Brain microvascular endothelial cell (primary cell): Measurements from ENCODE around the gene ATG5.

Source experiments
- DNase-seq: peaks from one replicate; pipeline ENCODE4 v3.0.0-alpha.2; 2020
- H3K27ac ChIP-seq: fragments of 250-450 bp; sonication (Bioruptor Pico); 2 replicates; pipeline ENCODE4 v1.5.1; 2020; ENCODE audit warnings: mild to moderate bottlenecking, moderate library complexity
- H3K27me3 ChIP-seq: fragments of 250-450 bp; sonication (Bioruptor Pico); replicated peaks from 2 replicates; pipeline ENCODE4 v1.5.1; 2020; ENCODE audit warnings: mild to moderate bottlenecking
- H3K36me3 ChIP-seq: fragments of 250-450 bp; sonication (Bioruptor Pico); replicated peaks from 2 replicates; pipeline ENCODE4 v1.5.1; 2020; ENCODE audit warnings: mild to moderate bottlenecking
- H3K4me3 ChIP-seq: 2 replicates; pipeline ENCODE4 v1.5.1; 2011; ENCODE audit warnings: low read depth, mild to moderate bottlenecking, control low read depth, low read length, moderate library complexity
- in situ Hi-C: cut with HindIII; loops from 2 replicates; pipeline ENCODE4 v1.10.0; 2017; ENCODE audit warnings: low sequenced_read_pairs, low pct_ligation_motif_present
- TF ChIP-seq, protein P1 (sequence below): IDR thresholded peaks from 2 replicates; pipeline ENCODE4 v1.5.1; 2011; ENCODE audit warnings: low read depth, mild to moderate bottlenecking, moderate library complexity, low read length, control low read depth, inconsistent platforms; ENCODE audit errors: missing control alignments

ATG5 gene

DNA sequence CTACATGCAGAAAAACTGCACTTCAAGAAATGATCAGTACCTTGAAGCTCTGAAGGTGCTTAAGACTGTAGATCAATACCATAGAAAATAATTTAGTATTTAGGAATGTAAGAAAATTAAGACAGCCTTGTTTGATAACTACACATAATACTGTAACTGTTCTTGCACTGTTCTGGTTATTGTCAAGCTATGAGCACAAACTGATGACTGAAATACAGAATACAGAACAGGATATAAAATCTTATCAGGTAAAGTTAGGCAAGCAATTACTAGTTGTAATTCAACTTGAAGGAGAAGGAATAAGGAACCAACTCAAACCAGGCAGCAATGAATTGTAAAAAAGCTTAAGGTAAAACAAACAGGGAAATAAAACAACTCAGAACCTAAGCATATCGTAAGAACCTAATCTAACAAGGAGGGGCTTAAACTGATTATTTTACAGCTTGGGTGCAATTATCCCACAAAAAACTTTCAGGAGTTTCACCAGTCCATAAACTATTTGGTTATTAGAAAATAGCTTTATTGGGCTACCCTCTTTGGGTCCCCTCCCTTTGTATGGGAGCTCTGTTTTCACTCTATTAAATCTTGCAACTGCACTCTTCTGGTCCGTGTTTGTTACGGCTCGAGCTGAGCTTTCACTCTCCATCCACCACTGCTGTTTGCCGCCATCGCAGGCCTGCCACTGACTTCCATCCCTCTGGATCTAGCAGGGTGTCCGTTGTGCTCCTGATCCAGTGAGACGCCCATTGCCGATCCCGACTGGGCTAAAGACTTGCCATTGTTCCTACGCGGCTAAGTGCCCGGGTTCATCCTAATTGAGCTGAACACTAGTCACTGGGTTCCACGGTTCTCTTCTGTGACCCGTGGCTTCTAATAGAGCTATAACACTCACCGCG, 97.7 kb downstream of the ATG5 start:
- no peak for DNase-seq
- no peak overlapping the region for H3K27ac ChIP-seq
- TF ChIP-seq, protein P1, sequence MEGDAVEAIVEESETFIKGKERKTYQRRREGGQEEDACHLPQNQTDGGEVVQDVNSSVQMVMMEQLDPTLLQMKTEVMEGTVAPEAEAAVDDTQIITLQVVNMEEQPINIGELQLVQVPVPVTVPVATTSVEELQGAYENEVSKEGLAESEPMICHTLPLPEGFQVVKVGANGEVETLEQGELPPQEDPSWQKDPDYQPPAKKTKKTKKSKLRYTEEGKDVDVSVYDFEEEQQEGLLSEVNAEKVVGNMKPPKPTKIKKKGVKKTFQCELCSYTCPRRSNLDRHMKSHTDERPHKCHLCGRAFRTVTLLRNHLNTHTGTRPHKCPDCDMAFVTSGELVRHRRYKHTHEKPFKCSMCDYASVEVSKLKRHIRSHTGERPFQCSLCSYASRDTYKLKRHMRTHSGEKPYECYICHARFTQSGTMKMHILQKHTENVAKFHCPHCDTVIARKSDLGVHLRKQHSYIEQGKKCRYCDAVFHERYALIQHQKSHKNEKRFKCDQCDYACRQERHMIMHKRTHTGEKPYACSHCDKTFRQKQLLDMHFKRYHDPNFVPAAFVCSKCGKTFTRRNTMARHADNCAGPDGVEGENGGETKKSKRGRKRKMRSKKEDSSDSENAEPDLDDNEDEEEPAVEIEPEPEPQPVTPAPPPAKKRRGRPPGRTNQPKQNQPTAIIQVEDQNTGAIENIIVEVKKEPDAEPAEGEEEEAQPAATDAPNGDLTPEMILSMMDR = no peak
- in situ Hi-C loops = no loop called here
- no peaks in the 10 kb centered on the region for H3K27me3 ChIP-seq
- H3K36me3 ChIP-seq = no peaks in the 10 kb centered on the region
- H3K4me3 ChIP-seq = no peak overlapping the region

DNA sequence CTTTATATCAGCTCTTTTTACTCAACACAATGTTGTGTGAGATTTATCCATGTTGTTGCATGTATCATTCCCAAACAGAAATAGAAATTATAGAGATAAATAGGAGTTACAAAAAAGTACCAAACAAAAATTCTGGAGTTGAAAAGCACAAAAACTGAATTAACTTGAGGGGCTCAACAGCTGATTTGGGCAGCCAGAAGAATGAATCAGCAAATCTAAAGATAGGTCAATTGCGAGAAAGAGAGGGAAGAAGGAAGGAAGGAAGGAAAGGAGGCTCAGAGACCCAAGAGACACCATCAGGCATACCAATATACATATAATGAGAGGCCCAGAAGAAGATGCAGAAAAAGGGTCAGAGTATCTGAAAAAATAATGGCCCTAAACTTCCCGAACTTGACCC, 98.9 kb downstream of the ATG5 start:
- TF ChIP-seq, protein P1 = no peak
- no peak overlapping the region for H3K4me3 ChIP-seq
- in situ Hi-C loops = no loop called here
- no peaks in the 10 kb centered on the region for H3K36me3 ChIP-seq
- H3K27me3 ChIP-seq = no peaks in the 10 kb centered on the region
- no peak for DNase-seq
- H3K27ac ChIP-seq = no peak overlapping the region

DNA sequence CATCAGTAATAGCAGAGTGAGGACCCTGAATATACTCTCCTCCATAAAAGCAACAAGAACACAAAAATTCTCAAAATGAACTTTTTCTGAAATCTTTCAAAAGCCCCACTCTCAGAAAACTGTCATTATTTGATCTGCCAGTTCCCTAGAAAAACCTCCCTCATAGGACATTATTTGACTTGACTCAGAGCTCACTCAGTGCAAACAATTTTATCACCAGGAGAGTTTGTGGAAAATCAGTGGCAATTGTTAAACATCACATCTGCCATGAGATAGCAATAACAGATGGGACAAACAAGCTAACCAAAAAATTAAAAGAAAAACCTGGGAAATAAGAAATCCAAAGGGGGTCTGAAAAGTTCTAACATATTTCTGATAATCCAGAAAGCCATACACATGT, 100.0 kb downstream of the ATG5 start:
- Histone ChIP-seq H3K27ac (no peak overlapping the region), H3K4me3 (no peak overlapping the region), H3K27me3 (no peaks in the 10 kb centered on the region), H3K36me3 (no peaks in the 10 kb centered on the region)
- no peak for DNase-seq
- TF ChIP-seq, protein P1 = no peak
- in situ Hi-C loops = no loop called here

DNA sequence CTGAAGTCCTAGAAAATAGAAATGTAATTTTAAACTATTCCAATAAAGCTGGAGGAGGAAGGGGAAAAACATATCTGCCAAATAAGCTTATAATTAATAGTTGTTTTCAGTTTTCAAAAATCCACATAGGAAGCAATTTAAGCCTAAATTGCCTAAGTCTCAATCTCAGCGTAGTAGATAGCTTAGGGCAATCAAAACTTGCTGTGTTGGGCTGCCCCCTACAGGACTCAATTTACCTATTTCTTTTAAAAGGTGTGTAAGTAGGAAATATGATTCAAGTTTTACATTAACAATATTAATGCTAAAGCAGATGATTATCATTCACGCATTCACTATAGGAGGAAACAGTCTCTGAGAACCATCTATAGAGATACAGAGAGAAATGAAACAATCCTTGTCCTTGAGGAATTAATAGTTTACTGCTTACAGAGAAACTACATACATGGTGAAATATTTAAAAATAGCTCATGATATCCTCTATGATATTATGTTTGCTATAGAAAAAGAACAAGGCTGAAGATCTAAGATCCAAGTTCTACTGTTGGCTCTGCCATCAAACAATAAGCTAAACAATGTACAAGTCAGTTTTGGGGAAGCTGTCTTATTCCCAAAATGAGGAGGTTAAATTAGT, 102.1 kb downstream of the ATG5 start:
- H3K27me3 ChIP-seq = no peaks in the 10 kb centered on the region

DNA sequence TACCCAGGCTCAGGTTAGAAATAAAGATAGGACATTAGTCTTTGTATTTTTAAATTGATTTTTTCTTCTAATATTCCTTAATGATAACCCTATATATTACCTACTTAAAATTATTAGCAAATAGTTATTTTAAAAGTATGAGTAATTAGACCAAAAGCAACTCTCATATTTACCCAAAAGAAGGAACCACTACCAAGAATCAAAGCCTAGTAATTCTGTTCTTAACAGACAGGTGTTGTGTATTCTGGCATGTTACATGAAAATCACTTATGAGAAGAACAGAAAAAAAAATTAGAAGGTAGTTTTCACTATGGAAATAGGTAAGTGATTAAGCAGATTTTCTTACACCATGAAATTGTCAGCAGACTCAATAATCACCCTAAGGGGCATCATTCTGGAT, 105.1 kb downstream of the ATG5 start:
- TF ChIP-seq, protein P1 = no peak
- Histone ChIP-seq H3K27ac (no peak overlapping the region), H3K4me3 (no peak overlapping the region), H3K36me3 (no peaks in the 10 kb centered on the region), H3K27me3 (no peaks in the 10 kb centered on the region)
- in situ Hi-C loops = no loop called here
- no peak for DNase-seq

More for the DNA sequence above, 102.1 kb downstream of the ATG5 start:
- H3K4me3 ChIP-seq = no peak overlapping the region
- peak; percentile 75 for DNase-seq
- in situ Hi-C loops = no loop called here
- no peak overlapping the region for H3K27ac ChIP-seq
- TF ChIP-seq, protein P1 = peak; percentile 69
- H3K36me3 ChIP-seq = no peaks in the 10 kb centered on the region

DNA sequence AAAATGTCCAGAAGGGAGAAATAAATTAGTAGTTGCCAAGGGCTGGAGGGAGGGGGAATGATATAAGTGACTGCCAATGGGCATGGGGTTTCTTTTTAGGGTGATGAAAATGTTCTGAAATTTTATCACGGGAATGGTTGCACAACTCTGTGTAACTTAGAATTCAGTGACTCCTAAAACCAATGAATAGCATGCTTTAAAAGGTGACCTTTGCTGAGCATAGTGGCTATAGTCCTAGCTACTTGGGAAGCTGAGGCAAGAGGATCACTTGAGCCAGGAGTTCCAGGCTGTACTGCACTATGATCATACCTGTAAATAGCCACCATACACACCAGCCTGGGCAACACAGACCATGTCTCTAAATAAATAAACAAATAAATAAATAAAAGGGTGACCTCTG, 109.0 kb downstream of the ATG5 start:
- no peaks in the 10 kb centered on the region for H3K36me3 ChIP-seq
- H3K27ac ChIP-seq = no peak overlapping the region
- DNase-seq = no peak
- no peak overlapping the region for H3K4me3 ChIP-seq
- TF ChIP-seq, protein P1 = no peak
- in situ Hi-C loops = no loop called here
- no peaks in the 10 kb centered on the region for H3K27me3 ChIP-seq
